ENCODE measurements around the gene SRSF9. TPM values are rescaled to one million over a fixed set of nuclear protein-coding genes. Genes with fewer than 3 reads are reported as not detected.

Gene SRSF9
- total RNA-seq, 2 experiments from 2014 or later: 218 to 221 TPM

DNA sequence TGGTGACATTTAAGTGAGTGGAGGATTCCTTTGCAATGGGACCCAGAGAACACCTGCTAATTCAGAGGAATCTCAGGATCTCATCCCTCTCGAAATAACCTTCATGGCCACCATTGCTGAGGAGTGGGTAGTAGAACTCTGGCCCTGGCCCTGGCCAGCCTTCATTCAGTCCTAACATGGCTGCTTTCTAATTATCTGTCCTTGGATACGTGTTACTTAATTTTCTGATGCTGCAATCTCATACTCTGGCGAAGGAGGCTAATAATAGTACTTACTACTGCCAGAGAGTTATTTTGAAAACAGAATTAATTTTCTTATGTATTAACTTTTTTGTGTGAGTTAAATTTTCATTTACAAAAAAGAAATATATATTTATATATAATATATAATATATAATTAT is 43.8 kb downstream of the SRSF9 start:
- CTCF ChIA-PET: no interaction called here

DNA sequence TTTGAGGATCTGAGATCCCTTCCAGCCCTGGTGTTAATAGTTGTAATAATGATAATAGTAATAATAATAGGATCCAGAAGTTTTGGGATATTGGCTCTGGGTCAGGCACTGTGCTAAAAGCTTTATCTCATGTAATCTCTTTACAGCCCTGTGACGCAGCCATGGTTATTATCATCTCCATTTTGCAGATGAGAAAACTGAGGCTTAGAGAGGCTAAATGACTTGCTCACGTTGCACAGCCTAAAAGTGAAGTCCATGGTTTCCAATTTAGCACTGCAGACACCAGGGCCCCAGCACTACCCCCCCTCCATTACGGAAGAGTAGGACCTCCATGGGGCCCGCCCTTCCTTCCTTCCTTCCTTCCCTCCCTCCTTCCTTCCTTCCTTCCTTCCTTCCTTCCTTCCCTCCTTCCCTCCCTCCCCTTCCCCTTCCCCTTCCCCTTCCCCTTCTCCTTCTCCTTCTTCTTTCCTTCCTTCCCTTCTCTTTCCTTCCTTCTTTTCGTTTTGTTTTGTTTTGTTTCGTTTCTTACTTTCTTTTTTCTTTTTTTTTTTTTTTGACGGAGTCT is 46.6 kb downstream of the SRSF9 start:
- Mint-ChIP-seq H3K36me3 (no peaks in the 10 kb centered on the region), H3K27ac (no peak overlapping the region), H3K4me3 (no peak overlapping the region), H3K4me1 (ENCODE audit: low read depth) (no peaks in the 10 kb centered on the region), H3K9me3 (no peaks in the 10 kb centered on the region), H3K27me3 (no peaks in the 10 kb centered on the region)
- POLR2A ChIA-PET: no interaction called here
- CTCF ChIA-PET: no interaction called here
- intact Hi-C loops (cut with micrococcal nuclease): no loop called here
- DNase-seq: no peak

More for the DNA sequence above, 43.8 kb downstream of the SRSF9 start:
- Mint-ChIP-seq H3K4me3 (no peak overlapping the region), H3K27ac (no peak overlapping the region), H3K27me3 (no peaks in the 10 kb centered on the region), H3K9me3 (no peaks in the 10 kb centered on the region), H3K4me1 (ENCODE audit: low read depth) (peaks cover 3% of the 10 kb centered on the region), H3K36me3 (no peaks in the 10 kb centered on the region)
- no peak for DNase-seq
- intact Hi-C loops (cut with micrococcal nuclease): no loop called here
- POLR2A ChIA-PET: no interaction called here

DNA sequence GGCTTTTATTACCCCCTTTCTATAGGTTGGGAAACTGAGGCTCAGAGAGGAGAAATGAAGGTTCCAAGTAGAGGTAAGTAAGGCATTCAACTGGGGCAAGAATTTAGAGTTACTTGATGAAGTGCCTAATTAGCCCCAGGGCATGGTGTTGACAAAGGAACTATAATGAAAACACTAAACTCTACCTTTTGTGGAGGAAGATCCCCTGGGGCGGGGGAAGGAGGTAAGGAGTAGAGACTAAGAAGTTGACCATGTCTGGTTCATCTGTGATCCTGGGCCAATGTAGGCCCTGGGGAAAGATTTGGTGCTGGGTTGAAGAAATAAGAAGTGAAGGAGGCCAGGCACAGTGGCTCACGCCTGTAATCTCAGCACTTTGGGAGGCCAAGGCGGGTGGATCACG is 47.8 kb downstream of the SRSF9 start:
- CTCF ChIA-PET: no interaction called here
- intact Hi-C loops (cut with micrococcal nuclease): no loop called here
- H3K4me3 Mint-ChIP-seq: no peak overlapping the region
- H3K36me3 Mint-ChIP-seq: no peaks in the 10 kb centered on the region
- no peak for DNase-seq
- POLR2A ChIA-PET: no interaction called here
- no peaks in the 10 kb centered on the region for H3K9me3 Mint-ChIP-seq
- no peaks in the 10 kb centered on the region for H3K27me3 Mint-ChIP-seq
- no peak overlapping the region for H3K27ac Mint-ChIP-seq
- H3K4me1 Mint-ChIP-seq (ENCODE audit: low read depth): no peaks in the 10 kb centered on the region

DNA sequence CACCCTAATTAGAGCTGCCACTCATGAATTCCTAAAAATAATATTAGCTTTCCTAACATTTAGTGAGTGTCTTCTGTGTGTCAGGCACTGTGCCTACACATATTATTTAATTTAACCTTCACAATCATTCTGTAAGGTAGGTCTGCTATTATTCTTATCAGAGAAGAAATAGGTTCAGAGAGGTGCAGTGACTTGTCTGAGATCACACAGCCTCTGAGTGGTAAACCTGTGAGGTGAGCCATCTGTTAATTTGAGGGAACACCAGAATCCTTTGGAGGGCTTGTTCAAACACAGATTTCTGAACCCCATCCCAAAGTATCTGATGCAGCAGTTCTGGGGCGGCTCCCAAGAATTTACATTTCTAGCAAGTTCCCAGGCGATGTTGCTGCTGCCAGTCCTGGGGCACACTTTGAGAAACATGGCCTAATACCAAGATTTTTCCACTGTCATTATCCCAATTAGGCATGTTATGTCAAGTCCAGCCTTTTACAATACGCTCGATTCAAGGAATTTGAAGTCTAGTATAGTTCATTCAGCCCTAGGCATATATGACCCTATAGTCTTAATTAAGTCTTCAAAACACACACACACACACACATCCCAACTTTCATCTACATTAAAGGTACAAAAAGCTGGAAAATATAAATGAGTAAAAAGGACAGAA is 51.5 kb downstream of the SRSF9 start:
- CTCF ChIA-PET: no interaction called here
- intact Hi-C loops (cut with micrococcal nuclease): no loop called here

DNA sequence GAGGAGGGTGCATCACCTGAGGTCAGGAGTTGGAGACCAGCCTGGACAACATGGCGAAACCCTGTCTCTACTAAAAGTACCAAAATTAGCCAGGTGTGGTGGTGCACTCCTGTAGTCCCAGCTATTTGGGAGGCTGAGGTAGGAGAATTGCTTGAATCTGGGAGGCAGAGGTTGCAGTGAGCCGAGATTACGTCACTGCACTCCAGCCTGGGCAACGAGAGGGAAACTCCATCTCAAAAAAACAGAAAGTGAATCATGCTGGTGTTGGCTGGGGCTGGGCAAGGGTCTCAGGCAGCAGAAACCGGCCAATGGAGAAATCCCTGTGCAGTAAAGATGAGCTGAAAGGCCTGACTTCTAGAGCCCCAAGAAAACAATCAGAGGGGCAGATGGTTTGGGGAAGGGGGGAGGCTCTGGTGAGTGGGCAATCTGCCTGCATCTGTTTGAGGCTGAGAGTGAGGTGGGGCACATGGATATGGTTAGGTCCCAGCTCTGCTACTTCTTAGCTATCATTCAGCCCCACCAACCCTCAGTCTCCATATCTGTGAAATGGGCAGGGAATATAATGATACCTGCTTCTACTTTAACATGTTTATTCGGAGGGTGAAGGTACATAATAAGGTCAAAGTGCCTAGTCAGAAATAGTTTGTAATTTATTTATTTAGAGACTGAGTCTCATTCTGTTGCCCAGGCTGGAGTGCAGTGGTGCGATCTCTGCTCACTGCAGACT is 52.9 kb downstream of the SRSF9 start:
- ChIA-PET POLR2A (no interaction called here), CTCF (no interaction called here)
- Mint-ChIP-seq H3K36me3 (no peaks in the 10 kb centered on the region), H3K27ac (no peak overlapping the region), H3K4me1 (ENCODE audit: low read depth) (no peaks in the 10 kb centered on the region), H3K9me3 (no peaks in the 10 kb centered on the region), H3K4me3 (no peak overlapping the region), H3K27me3 (peaks cover 2% of the 10 kb centered on the region)
- intact Hi-C loops (cut with micrococcal nuclease): no loop called here
- DNase-seq: no peak

More for the DNA sequence above, 51.5 kb downstream of the SRSF9 start:
- no peak for DNase-seq
- POLR2A ChIA-PET: interaction anchor here (0.8 kb wide), 1 partner anchor 10 kb away, joined by 3 read pairs; no protein-coding TSS in a partner anchor
- H3K4me3 Mint-ChIP-seq: no peak overlapping the region
- no peaks in the 10 kb centered on the region for H3K4me1 Mint-ChIP-seq (ENCODE audit: low read depth)
- H3K36me3 Mint-ChIP-seq: no peaks in the 10 kb centered on the region
- no peaks in the 10 kb centered on the region for H3K9me3 Mint-ChIP-seq
- no peak overlapping the region for H3K27ac Mint-ChIP-seq
- no peaks in the 10 kb centered on the region for H3K27me3 Mint-ChIP-seq

DNA sequence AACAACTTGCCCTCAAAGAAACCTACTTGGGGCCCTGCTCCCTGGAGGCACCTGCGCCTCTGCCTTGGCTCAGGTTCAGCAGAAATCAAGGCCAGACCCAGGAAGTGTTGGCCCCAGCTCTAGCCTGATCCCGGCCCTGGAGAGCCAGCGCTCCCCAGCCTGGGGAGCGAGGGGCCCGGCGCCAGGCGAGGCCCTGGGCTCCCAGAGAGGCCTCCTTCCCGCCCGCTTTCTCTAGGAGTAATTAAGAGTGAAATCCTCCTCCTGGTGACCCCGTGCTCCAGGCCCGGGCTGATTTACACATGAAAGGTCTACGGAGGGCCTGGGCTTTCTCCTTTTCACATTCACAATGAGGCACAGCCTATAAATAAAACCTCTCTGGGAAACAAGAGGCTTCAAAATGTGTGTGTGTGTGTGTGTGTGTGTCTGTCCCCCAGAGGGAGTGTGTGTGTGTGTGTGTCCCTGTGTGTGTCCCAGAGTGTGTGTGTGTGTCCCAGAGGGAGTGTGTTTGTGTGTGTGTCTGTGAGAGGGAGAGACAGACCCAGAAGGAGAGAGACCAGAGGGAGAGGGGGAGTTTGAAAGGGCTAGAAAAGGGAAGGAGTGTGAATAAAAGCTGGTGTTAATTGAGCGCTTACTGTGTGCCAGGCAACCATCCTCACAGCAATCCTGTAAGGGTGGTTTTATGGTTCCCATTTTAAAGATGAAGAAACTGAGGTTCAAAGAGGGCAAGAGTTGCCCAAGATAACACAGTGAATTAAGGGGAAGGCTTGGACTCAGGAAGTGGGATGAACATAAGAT is 55.5 kb downstream of the SRSF9 start:
- intact Hi-C loops (cut with micrococcal nuclease): no loop called here
- Mint-ChIP-seq H3K27me3 (peaks cover 2% of the 10 kb centered on the region), H3K9me3 (no peaks in the 10 kb centered on the region), H3K4me1 (ENCODE audit: low read depth) (no peaks in the 10 kb centered on the region), H3K36me3 (no peaks in the 10 kb centered on the region), H3K27ac (no peak overlapping the region), H3K4me3 (no peak overlapping the region)
- no peak for DNase-seq
- POLR2A ChIA-PET: no interaction called here
- CTCF ChIA-PET: no interaction called here

DNA sequence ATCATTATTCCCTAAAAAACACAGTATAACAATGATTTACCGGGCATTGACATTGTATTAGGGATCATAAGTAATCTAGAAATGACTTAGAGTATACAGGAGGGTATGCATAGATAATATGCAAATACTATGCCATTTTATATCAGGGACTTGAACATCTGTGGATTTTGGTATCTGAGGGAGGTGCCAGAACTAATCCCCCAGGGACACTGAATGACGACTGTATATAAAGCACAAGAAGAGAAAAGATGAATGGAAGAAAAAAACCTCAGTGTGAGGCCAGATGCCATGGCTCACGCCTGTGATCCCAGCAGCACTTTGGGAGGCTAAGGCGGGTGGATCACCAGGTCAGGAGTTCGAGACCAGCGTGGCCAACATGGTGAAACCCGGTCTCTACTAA is 57.1 kb downstream of the SRSF9 start:
- no peak overlapping the region for H3K27ac Mint-ChIP-seq
- no peak overlapping the region for H3K4me3 Mint-ChIP-seq
- ChIA-PET POLR2A (no interaction called here), CTCF (no interaction called here)
- no peak for DNase-seq
- intact Hi-C loops (cut with micrococcal nuclease): no loop called here
- H3K36me3 Mint-ChIP-seq: no peaks in the 10 kb centered on the region
- H3K27me3 Mint-ChIP-seq: peaks cover 2% of the 10 kb centered on the region
- no peaks in the 10 kb centered on the region for H3K9me3 Mint-ChIP-seq
- no peaks in the 10 kb centered on the region for H3K4me1 Mint-ChIP-seq (ENCODE audit: low read depth)

Other genes with a start within 250 kb of the SRSF9 start
- 10 to 100 TPM; 74.0 to 75.0 TPM for gene PXN, start 204.0 kb downstream of the SRSF9 start, total RNA-seq
- gene RNU4-2, start 177.8 kb downstream of the SRSF9 start, total RNA-seq: 1,000 to 10,000 TPM; 2,395 to 2,750 TPM
- 1,000 to 10,000 TPM; 1,180 to 1,201 TPM for gene RNU4-1, start 176.5 kb downstream of the SRSF9 start, total RNA-seq
- 1 to 10 TPM; 1.8 to 2.0 TPM for gene SIRT4, start 167.4 kb downstream of the SRSF9 start, total RNA-seq
- gene PLA2G1B, start 142.0 kb downstream of the SRSF9 start, total RNA-seq: not detected
- 1 to 10 TPM; 1.5 to 2.7 TPM for gene MSI1, start 100.6 kb downstream of the SRSF9 start, total RNA-seq
- gene COX6A1, start 31.6 kb downstream of the SRSF9 start, total RNA-seq: 100 to 1,000 TPM; 474 to 478 TPM
- gene TRIAP1, start 23.4 kb downstream of the SRSF9 start, total RNA-seq: 10 to 100 TPM; 32.2 to 34.6 TPM
- 10 to 100 TPM; 35.1 to 37.1 TPM for gene GATC, start 23.3 kb downstream of the SRSF9 start, total RNA-seq
- gene DYNLL1, start 26.4 kb upstream of the SRSF9 start, total RNA-seq: 100 to 1,000 TPM; 176 to 184 TPM
- 10 to 100 TPM; 30.1 to 31.6 TPM for gene COQ5, start 59.4 kb upstream of the SRSF9 start, total RNA-seq
- 100 to 1,000 TPM; 188 to 210 TPM for gene RNF10, start 64.6 kb upstream of the SRSF9 start, total RNA-seq
- 10 to 100 TPM; 54.1 to 55.7 TPM for gene POP5, start 111.7 kb upstream of the SRSF9 start, total RNA-seq
- gene CABP1, start 170.9 kb upstream of the SRSF9 start, total RNA-seq: under 1 TPM; 0.24 to 0.29 TPM
- 10 to 100 TPM; 92.9 to 93.7 TPM for gene MLEC, start 217.4 kb upstream of the SRSF9 start, total RNA-seq
- 10 to 100 TPM; 28.2 to 31.3 TPM for gene UNC119B, start 240.7 kb upstream of the SRSF9 start, total RNA-seq